Embryonic facial prominence (tissue), 1 donor: ENCODE results near the gene EBF4.

Experiments used
- DNase-seq: peaks from one replicate; pipeline ENCODE4 v3.0.0-alpha.2; 2016; ENCODE audit errors: extremely low spot score

EBF4 gene

DNA sequence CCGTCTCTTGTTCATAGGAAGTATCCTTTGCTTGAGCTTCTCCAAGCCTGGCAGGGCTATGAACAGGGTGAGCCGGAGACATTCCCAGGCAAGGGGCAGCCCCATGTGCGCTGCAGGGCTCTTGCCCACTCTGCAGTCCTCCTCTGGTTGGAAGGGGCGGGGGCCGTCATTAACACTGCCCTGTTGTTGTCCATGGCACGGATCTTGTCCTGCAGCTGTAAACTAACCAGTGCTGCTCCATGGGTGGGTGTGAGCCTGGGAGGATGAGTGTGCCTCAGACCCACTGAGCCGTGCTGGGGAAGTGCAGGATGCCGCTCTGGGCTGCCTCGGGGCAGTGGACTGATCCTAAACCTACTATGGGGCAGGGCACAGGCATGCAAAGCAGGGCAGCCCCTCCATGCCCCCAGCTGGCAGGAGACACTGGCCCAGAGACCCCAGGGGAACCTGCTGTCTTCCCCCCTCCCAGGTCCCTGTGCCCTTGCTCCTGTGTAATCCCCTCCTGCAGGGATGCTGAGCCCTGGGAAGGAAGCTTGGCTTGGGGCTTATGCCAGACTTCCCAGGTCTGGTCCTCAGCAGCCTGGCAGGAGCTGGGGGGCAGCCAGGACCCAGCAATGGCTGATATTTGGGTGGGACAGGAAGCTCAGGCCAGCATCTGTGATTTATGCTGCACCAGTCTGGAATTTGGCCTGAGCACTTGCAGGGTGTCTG lies 8.5 kb downstream of the EBF4 start:
- no peak for DNase-seq

GRCh38 chr20:2701671-2702081 lies 9.1 kb downstream of the EBF4 start:
- no peak for DNase-seq

DNA sequence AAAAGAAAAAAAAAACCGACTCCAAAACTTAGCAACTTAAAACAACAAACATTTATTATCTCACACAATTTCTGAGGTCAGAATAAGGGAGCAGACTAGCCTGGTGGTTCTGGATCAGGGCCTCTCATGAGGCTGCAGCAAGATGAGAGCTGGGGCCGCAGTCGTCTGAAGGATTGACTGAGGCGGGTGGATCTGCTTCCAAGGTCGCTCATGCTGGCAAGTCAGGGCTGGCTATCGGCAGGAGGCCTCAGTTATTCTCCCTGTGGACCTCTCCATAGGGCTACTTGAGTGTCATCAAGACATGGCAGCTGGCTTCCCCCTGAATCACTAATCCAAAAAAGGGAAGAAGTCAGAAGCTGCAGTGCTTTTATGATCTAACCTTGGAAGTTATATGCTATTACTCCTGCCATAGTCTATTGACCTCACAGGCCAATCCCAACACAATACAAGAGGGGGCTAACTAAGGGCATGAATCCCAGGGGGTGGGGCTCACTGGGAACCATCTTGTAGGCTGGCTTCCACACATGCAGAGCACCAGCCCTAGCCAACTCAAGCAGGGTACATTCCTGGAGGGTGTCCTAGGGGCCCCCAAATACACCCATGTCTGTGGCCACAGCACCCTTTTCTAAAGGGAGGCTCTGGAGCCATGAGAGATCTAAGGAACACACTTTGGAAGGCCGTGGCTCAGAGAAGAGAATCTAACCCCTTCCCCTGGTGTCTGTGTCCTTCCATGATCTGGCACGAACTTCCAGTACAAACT lies 11.3 kb downstream of the EBF4 start:
- no peak for DNase-seq

DNA sequence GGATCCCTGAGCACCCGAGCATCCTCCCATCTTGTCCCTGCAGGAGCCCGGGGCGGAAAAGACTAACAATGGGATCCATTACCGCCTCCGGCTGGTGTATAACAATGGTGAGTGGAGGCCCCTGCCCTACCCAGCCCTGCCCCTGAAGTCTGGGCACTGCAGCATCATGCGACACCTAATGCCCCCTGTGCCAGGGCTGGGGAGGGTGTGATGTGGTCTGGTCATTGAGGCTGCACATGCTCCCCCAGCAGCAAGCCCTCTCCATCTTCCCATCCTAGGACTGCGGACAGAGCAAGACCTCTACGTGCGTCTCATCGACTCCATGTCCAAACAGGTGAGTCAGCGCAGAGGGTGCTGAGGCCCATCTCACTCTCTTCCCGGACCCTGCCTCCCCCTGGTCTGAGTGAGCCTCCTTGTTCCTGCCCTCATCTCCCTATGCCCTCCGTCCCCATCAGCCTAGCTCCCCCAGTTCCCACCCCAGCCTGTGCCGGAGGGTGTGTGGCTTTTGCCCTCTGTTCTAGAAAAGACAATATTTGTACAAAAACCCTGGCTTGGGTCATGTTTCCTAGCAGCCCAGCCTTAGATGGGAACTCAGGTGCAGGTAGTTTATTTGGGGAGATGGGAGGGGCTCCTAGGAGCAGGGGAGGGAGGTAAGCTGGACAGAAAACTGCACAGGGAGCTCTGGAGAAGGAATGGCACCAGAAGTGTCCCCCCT lies 13.5 kb downstream of the EBF4 start:
- DNase-seq: no peak

GRCh38 chr20:2706688-2707352 lies 14.2 kb downstream of the EBF4 start:
- no peak for DNase-seq

DNA sequence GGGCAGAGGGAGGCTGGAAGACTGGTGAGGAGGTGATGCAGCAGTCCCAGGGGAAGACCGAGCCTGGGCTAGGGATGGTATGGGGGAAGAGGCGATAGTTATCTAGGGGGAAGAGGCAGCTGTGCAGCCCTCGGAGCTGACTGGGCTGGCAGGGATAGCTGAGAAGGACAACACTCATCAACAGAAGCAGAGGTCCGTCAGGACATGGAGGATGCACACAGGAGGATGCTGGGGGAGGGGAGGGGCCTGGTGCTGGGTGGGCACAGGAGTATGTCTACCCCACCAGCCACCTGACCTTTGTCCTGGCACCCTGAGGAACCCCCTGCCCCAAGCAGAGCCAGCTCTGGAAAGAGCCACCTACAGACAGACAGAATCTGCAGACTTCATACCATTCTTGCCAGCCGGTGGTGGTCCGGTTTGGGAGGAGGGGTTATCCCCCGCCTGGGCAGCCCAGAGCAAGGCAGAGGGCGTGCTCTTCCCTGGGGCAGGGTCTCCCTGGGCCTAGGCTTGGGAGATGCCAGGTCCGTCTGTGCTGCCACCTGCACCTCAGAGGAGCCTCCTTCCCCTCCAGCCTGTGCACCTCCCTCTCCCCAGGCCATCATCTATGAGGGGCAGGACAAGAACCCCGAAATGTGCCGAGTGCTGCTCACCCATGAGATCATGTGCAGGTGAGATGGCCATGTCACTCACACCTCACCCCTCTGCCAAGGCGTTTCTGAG lies 14.9 kb downstream of the EBF4 start:
- no peak for DNase-seq

GRCh38 chr20:2708073-2708415 lies 15.5 kb downstream of the EBF4 start:
- no peak for DNase-seq

GRCh38 chr20:2708665-2709064 lies 16.1 kb downstream of the EBF4 start:
- DNase-seq: no peak

DNA sequence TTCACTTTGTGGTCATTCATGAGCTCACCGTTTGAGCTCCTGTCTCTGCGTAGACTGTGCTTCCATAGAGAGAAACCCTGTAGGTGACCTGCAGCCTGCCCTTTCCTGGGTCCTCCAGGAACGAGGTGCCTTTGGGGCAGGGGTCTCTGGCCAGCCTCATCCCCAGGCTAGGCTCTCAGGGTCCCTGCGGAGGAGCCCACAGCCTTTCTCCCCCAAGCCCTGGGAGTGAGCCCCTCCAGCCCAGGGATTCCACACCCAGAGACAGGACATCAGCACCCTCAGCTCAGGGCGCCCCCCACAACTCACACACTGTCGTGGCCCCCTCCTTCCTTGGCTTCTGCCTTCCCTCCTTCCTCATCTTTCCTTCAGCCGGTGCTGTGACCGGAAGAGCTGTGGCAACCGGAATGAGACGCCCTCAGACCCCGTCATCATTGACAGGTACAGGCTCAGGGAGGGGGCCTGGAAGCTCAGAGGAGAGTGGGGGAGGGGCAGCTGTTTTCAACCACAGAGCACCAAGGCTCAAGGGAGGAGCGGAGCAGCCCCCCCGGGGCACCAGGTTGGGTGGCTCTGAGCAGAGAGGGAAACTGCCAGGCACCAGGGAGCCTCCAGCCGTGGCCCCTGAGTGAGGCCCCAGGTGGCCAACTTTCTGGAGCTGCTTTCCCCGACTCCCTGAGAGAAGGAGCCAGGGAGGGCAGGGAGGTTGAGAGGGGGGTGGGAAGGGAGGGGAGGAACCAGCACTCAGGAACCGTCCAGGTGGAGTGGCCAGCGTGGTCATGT lies 16.8 kb downstream of the EBF4 start:
- no peak for DNase-seq

GRCh38 chr20:2713285-2713684 lies 20.7 kb downstream of the EBF4 start:
- DNase-seq: no peak

- no peak for DNase-seq
These were observed 36.7 kb downstream of the EBF4 start for GRCh38 chr20:2729251-2729713.

DNA sequence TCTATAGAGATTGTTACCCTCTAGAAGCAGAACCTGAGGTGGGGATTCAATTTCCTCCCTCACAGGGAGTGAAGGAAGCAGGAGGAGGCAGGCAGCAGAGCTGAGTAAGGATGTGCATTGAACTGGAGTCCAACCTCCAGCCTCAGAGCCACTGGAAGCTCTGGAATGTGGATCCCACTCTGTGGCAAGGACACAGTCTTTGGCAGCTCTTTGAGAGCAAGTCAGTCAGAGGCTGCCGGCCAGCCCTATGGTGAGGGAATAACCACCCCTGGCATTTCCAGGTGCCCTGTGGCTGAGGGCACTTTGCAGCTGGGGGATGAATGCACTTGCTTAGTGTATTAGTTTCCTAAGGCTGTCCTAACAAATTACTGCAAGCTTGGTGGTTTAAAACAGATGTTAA lies 37.2 kb downstream of the EBF4 start:
- no peak for DNase-seq

DNA sequence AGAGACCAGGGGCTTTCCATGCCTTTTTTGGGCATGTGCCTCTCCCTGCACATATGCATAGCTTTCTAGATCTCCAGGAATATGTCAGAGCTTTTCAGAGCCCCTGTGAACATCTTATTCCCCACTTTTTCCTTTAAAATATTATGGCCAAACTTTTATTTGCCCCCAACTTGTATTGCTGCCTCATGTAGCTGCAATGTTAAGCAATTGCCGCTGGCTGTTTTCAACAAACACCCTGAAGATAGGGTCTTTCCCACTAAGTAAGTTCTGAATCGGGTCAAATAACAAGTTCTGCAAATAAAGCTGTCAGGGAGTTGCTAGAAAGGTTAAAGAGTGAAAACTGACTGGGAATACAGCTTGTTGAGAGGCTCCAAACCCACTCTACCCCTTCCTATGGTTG lies 42.3 kb downstream of the EBF4 start:
- no peak for DNase-seq

DNA sequence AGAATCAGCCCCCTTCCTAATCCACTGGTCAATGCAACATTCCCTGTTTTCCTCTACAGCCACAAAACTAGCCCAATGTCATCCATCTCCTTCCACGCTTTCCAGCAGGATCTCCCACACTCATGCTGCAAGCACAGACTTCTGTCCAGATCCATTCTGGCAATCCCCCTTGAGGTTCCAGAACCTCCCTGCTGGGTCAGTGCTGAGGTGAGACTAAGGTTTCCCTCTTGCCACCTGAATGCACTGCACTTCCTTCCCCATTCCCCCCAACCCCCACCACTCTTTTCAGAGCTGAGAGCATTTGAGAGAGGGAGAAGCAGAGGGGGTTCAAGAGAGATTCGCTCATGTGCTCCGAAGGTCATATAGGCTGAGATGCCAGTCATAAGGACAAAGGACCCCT lies 43.9 kb downstream of the EBF4 start:
- DNase-seq: no peak

DNA sequence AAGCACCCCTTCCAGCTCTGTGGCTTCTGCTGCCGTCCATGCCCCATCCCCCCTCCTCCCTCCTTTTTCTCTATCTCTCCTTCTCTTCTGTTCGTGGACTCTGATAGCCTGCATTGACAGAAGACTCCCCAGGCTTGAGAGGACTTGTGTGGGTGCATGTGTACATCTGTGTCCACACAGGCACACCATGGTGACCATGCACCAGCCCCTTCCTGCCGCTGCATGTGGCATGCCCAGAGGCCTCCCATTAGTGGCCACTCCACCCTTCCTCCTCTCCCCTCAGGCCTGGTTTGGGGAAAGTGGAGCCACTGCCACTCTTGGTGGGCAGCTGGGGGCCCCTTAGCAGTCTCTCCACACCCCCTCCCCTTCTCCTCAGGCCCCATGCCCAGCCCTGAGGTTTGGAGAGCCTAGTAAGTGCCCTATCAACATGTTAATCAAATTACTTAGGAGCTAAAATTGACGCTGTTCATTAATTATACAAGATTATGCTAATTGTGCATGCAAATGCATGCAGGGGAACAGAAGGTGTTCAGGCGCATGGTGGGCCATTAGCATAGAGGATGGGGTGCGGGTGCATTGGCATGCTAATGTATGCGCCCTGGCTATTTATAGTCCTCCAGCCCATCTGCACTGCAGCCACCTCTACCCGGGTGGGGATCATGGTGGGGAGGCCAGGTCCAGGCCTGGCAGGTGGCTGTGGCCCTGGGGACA lies 45.9 kb downstream of the EBF4 start:
- no peak for DNase-seq

GRCh38 chr20:2739042-2739398 lies 46.4 kb downstream of the EBF4 start:
- DNase-seq: no peak

GRCh38 chr20:2740702-2741101 lies 48.1 kb downstream of the EBF4 start:
- no peak for DNase-seq

DNA sequence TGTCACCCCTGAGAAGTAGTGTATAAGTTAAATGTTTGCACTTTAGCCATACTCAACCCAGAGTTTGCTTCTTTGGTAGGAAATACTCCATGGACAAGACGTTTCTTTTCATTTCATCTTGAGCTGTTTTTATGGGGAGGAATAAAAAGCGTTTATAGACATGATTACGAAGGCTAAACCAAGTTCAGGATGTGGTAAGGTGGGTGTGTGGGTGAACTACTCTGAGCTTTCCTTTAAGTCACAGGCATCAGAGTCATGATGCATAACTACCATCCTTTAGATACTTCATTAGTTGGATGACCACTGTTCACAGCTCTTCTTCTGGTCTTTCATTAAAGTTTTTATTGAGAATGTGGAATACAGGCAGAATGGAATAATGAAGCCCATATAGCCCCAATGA lies 48.9 kb downstream of the EBF4 start:
- DNase-seq: no peak

DNA sequence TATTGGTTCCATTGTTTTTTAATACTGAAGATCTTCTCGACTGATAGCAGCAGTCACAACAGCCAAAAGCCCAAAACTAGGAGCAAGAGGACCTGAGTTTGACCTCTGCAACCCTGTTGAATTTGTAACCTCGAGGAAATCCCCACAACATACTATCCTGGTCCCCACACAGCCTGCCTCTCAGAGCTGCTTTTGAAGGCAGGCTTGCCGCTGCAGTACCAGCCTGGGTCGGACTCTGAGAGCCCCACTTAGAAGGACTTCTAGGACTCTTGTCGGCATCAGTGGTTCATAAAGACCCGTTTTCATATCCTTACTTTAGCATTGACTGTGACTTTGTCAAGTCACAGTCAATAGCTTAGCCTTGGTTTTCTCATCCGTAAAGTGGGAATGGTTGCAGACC lies 49.3 kb downstream of the EBF4 start:
- DNase-seq: no peak

GRCh38 chr20:2742431-2742830 lies 49.9 kb downstream of the EBF4 start:
- DNase-seq: no peak
